Gastroesophageal sphincter (tissue), 3 donors: ENCODE measurements around the gene KCNS3.

Experiments used
- POLR2A ChIP-seq, 2 donors: fragments of 450-650 bp; IDR thresholded peaks; one replicate each; pipeline ENCODE4 v1.6.1; 2017; ENCODE audit warnings: antibody characterized with exemption in 2 of 2, mild to moderate bottlenecking in 2 of 2, moderate library complexity in 1 of 2
- POLR2AphosphoS5 ChIP-seq: sonication (generic); formaldehyde crosslinking; IDR thresholded peaks from one replicate; pipeline ENCODE4 v1.6.1; 2017; ENCODE audit warnings: antibody characterized with exemption
- TF ChIP-seq, protein P1 (sequence below), 4 experiments: fragments of 200-600 bp in 2 of 4; fragments of 450-650 bp in 2 of 4; sonication (generic) in 1 of 4; IDR thresholded peaks; one replicate each; pipeline ENCODE4 v1.5.1; 2017 to 2019; ENCODE audit warnings: antibody characterized with exemption in 4 of 4, mild to moderate bottlenecking in 2 of 4, moderate library complexity in 2 of 4

DNA sequence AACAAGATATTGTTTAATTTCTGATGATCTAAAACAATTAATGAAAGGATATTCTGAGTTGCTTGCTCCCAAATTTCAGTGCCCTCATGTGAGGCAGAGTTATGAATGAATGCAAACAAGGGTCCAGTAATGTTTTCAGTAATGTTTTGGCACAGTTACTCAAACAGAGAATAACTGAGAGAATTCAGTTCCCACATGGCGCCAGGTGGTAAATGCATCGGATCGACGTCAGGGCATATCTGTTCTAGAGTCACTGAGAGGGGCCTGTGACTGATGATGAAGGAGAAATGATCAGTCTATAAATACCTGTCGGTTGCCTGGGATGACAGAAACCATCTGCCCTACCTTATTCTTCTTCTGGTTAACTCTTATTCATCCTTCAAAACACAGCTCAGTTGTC lies 81.4 kb downstream of the KCNS3 start:
- TF ChIP-seq, protein P1, sequence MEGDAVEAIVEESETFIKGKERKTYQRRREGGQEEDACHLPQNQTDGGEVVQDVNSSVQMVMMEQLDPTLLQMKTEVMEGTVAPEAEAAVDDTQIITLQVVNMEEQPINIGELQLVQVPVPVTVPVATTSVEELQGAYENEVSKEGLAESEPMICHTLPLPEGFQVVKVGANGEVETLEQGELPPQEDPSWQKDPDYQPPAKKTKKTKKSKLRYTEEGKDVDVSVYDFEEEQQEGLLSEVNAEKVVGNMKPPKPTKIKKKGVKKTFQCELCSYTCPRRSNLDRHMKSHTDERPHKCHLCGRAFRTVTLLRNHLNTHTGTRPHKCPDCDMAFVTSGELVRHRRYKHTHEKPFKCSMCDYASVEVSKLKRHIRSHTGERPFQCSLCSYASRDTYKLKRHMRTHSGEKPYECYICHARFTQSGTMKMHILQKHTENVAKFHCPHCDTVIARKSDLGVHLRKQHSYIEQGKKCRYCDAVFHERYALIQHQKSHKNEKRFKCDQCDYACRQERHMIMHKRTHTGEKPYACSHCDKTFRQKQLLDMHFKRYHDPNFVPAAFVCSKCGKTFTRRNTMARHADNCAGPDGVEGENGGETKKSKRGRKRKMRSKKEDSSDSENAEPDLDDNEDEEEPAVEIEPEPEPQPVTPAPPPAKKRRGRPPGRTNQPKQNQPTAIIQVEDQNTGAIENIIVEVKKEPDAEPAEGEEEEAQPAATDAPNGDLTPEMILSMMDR (IDR thresholded peaks at IDR 0.05) = no peak
- no peak for TF ChIP-seq POLR2AphosphoS5
- no peak for TF ChIP-seq POLR2A (IDR thresholded peaks at IDR 0.05)
